Activated CD4-positive, alpha-beta T cell treated with anti-CD3 and anti-CD28 coated beads, Interleukin-2, amount 10 ng/mL, durations not matched to agents 7 days and 5 days (primary cell): ENCODE data around the gene SLAMF8. TPM values are rescaled to one million over a fixed set of nuclear protein-coding genes. Genes with fewer than 3 reads are reported as not detected.

Experiments used
- CTCF ChIA-PET: fragments of 350-600 bp; sonication (Branson Sonifier 250); formaldehyde crosslinking; loops from one replicate; lab custom pipeline; 2021; ENCODE audit warnings: antibody characterized with exemption; lab: Charles Lee
- POLR2A ChIA-PET: fragments of 350-600 bp; sonication (Branson Sonifier 250); formaldehyde crosslinking; loops from one replicate; lab custom pipeline; 2021; ENCODE audit warnings: antibody characterized with exemption; lab: Charles Lee
- DNase-seq: peaks from one replicate; pipeline ENCODE4 v3.0.0-alpha.2; 2020
- H3K27ac Mint-ChIP-seq: one replicate; pipeline ENCODE4 v1.8.0; 2021; ENCODE audit warnings: mild to moderate bottlenecking, moderate library complexity, mixed read lengths
- H3K27me3 Mint-ChIP-seq: one replicate; pipeline ENCODE4 v1.8.0; 2021; ENCODE audit warnings: mixed read lengths
- H3K36me3 Mint-ChIP-seq: one replicate; pipeline ENCODE4 v1.8.0; 2021; ENCODE audit warnings: low read depth, mixed read lengths
- H3K4me1 Mint-ChIP-seq: one replicate; pipeline ENCODE4 v1.8.0; 2021; ENCODE audit warnings: mixed read lengths
- H3K4me3 Mint-ChIP-seq: one replicate; pipeline ENCODE4 v1.8.0; 2021; ENCODE audit warnings: mild to moderate bottlenecking, moderate library complexity, mixed read lengths
- H3K9me3 Mint-ChIP-seq: one replicate; pipeline ENCODE4 v1.8.0; 2021; ENCODE audit warnings: mixed read lengths
- total RNA-seq, 2 experiments: library from RNA; stranded (reverse); gene quantifications; one replicate each; pipeline ENCODE4 v1.2.3, GENCODE V29; 2021

SLAMF8 gene
- total RNA-seq = under 1 TPM; 0.47 to 0.89 TPM

DNA sequence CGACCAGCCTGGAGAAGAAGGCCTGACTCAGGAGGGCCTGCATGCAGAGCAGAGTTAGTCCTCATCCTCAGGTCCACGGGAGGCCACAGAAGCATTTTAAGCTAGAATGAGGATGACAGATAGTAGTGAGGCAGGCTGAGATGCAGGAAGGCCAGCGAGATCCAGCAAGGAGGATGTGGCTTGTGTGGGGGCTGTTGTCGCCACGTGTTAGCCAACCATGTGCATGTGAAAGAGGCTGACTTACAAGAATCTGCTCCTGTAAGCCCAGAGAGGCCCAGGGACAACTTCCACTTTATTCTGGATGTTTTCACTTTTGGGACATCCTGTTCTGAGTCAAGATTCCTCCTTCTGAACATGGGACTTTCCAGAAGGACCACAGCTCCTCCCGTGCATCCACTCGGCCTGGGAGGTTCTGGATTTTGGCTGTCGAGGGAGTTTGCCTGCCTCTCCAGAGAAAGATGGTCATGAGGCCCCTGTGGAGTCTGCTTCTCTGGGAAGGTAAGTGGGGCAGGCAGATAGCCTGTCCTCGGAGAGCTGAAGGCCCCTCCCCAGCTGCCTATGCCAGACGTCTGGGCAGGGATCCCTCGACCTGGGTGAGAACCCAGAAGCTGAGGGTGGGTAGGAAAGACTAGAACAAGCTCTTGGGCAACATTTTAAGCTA, at the start of gene SLAMF8:
TSS of gene SLAMF8 (plus strand) at position 433 of the 661 bp plus-strand sequence. CDS start at position 459, 26 bp downstream.
- Mint-ChIP-seq H3K27ac (peak within 1 kb of the TSS; percentile 75), H3K27me3 (peaks cover 38% of the 10 kb centered on the region), H3K9me3 (peaks cover 16% of the 10 kb centered on the region), H3K4me3 (peak within 1 kb of the TSS; percentile 14), H3K4me1 (peaks cover 55% of the 10 kb centered on the region), H3K36me3 (peaks cover 22% of the 10 kb centered on the region)
- peak; percentile 77 for DNase-seq
- ChIA-PET POLR2A (no interaction called here), CTCF (interaction anchor here (0.6 to 2.2 kb wide), 6 partner anchors 9 to 914 kb away, joined by 3 to 7 read pairs (median 4); no protein-coding TSS in a partner anchor)

GRCh38 chr1:159778266-159778665, 48.4 kb upstream of the SLAMF8 start:
- ChIA-PET CTCF (interaction anchor here (0.9 to 1.3 kb wide), 3 partner anchors 21 to 111 kb away, joined by 3 read pairs; no protein-coding TSS in a partner anchor), POLR2A (no interaction called here)
- Mint-ChIP-seq H3K27me3 (peaks cover 10% of the 10 kb centered on the region), H3K4me1 (peaks cover 15% of the 10 kb centered on the region), H3K4me3 (no peak overlapping the region), H3K27ac (no peak overlapping the region), H3K9me3 (no peaks in the 10 kb centered on the region), H3K36me3 (no peaks in the 10 kb centered on the region)
- DNase-seq = no peak

GRCh38 chr1:159779403-159779851, 47.2 kb upstream of the SLAMF8 start:
- Mint-ChIP-seq H3K4me3 (peak overlapping the region; percentile 9), H3K27ac (no peak overlapping the region), H3K9me3 (no peaks in the 10 kb centered on the region), H3K27me3 (peaks cover 8% of the 10 kb centered on the region), H3K4me1 (peaks cover 22% of the 10 kb centered on the region), H3K36me3 (no peaks in the 10 kb centered on the region)
- ChIA-PET CTCF (interaction anchor here (1.3 kb wide), 1 partner anchor 106 kb away, joined by 3 read pairs; no protein-coding TSS in a partner anchor), POLR2A (no interaction called here)
- no peak for DNase-seq

DNA sequence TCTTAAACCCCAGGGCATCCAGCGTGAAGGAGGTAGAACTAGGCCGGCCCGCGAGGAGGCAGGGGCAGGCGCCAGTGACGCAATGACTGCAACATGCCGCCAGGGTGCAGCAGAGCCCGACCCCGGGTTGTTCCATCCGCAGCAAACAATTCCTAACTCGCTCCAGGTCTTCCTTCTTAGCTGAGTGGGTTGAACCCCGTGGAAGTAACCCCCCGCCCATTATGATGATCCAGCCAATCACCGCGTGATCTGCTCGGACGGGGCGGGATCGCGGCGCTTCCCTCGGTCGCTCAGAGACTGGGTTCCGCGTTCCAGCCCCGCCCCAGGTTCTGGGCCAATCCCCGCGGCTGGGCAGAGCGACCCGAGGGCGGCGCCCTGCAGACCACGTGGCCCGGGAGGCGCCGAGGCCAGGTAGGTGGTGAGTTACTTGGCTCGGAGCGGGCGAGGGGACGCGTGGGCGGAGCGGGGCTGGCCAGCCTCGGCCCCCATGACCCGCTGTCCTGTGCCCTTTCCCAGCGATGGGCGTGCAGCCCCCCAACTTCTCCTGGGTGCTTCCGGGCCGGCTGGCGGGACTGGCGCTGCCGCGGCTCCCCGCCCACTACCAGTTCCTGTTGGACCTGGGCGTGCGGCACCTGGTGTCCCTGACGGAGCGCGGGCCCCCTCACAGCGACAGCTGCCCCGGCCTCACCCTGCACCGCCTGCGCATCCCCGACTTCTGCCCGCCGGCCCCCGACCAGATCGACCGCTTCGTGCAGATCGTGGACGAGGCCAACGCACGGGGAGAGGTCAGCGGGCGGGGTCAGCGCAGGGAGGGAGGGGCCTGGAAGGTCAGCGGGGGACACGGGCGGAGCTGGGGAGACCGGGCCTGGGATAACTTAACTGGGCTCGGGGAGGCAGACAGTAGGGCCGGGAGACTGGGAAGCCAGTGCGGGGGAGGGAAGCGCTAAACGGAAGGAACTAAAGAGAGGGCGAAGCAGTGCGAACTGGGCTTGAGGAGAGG, 45.8 kb upstream of the SLAMF8 start, which contains the start of gene DUSP23:
TSS of gene DUSP23 (plus strand) at position 380 of the 1,000 bp plus-strand sequence. CDS start at position 519, 139 bp downstream.
- peak; percentile 96 for DNase-seq
- Mint-ChIP-seq H3K27ac (peak within 1 kb of the TSS; percentile 41), H3K9me3 (no peaks in the 10 kb centered on the region), H3K4me3 (peak within 1 kb of the TSS; percentile 75), H3K4me1 (peaks cover 30% of the 10 kb centered on the region), H3K36me3 (no peaks in the 10 kb centered on the region), H3K27me3 (peaks cover 8% of the 10 kb centered on the region)
- CTCF ChIA-PET = interaction anchor here (0.6 to 1.6 kb wide), 15 partner anchors 9 to 227 kb away, joined by 3 to 12 read pairs (median 3); partner anchors contain the start of gene FCRL6
- POLR2A ChIA-PET = no interaction called here

- Mint-ChIP-seq H3K36me3 (no peaks in the 10 kb centered on the region), H3K27ac (no peak overlapping the region), H3K27me3 (peaks cover 8% of the 10 kb centered on the region), H3K4me1 (peaks cover 30% of the 10 kb centered on the region), H3K9me3 (no peaks in the 10 kb centered on the region), H3K4me3 (peak overlapping the region; percentile 75)
- ChIA-PET POLR2A (no interaction called here), CTCF (interaction anchor here (1.6 kb wide), 1 partner anchor 8 kb away, joined by 4 read pairs; no protein-coding TSS in a partner anchor)
- DNase-seq = no peak
Measured at GRCh38 chr1:159781992-159782391, 44.7 kb upstream of the SLAMF8 start.

DNA sequence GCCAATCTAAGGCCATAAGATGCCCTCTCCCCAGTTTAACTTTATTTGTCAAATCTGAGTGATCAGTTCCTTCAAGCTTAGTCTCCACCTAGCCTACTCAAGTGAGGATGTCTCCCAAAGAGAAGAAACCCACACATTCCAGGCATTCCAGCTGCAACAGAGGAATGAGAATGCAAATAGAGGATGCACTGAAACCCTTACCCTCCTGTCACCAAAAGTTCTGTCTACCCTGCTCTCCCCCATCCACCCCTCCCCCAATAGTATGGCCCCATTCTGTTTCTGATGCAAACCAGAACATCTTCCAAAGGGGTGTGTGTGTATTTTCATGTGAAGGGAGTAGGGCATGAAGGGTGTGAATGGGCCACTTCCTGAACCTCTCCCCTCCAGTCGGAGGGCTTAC, 42.9 kb upstream of the SLAMF8 start:
- peaks cover 30% of the 10 kb centered on the region for H3K4me1 Mint-ChIP-seq
- H3K36me3 Mint-ChIP-seq = no peaks in the 10 kb centered on the region
- DNase-seq = no peak
- no peak overlapping the region for H3K4me3 Mint-ChIP-seq
- H3K9me3 Mint-ChIP-seq = no peaks in the 10 kb centered on the region
- no peaks in the 10 kb centered on the region for H3K27me3 Mint-ChIP-seq
- CTCF ChIA-PET = no interaction called here
- H3K27ac Mint-ChIP-seq = no peak overlapping the region
- POLR2A ChIA-PET = no interaction called here

DNA sequence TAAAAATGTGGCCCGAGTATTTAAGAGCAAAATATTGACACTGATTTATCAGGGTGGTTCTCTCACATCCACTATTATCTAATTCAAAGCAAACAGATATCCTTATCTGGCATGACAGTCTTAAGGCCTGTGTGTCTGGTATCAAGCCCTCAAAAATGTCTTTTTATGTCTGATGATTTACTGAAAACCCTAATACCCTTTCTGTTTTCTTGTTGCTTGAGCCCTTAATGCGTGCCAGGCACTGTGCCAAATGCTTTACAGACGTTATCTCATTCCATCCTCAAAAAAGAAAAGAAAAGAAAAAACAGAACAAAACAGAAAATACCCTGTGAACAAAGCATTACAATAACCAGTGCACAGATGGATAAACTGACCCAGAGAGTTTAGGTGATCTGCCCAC, 40.2 kb upstream of the SLAMF8 start:
- H3K4me3 Mint-ChIP-seq = no peak overlapping the region
- peaks cover 6% of the 10 kb centered on the region for H3K27me3 Mint-ChIP-seq
- ChIA-PET CTCF (interaction anchor here (0.6 kb wide), 1 partner anchor 119 kb away, joined by 3 read pairs; no protein-coding TSS in a partner anchor), POLR2A (no interaction called here)
- H3K4me1 Mint-ChIP-seq = peaks cover 20% of the 10 kb centered on the region
- no peak for DNase-seq
- H3K9me3 Mint-ChIP-seq = no peaks in the 10 kb centered on the region
- H3K27ac Mint-ChIP-seq = no peak overlapping the region
- H3K36me3 Mint-ChIP-seq = no peaks in the 10 kb centered on the region

DNA sequence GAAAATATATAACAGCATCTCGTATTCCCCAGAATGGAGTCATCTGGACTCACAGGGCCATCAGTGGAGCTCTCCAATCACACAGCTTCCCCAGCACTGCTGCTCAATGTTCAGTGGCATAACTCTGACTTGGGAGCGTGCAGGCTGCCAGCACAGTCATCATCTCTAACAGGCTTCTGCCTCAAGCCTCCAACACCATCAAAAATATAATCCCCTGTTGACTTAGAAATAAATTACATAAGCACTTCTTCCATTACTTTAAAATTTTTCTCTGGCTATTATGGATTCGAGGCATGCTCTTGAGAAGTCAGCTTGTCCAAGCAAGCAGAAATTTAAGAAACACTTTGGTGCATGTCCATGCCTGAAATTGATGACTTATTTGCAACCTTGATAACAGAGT, 39.7 kb upstream of the SLAMF8 start:
- Mint-ChIP-seq H3K27ac (no peak overlapping the region), H3K4me3 (no peak overlapping the region), H3K9me3 (no peaks in the 10 kb centered on the region), H3K36me3 (no peaks in the 10 kb centered on the region), H3K4me1 (peaks cover 16% of the 10 kb centered on the region), H3K27me3 (peaks cover 11% of the 10 kb centered on the region)
- DNase-seq = no peak
- ChIA-PET POLR2A (no interaction called here), CTCF (interaction anchor here (0.6 kb wide), 1 partner anchor 118 kb away, joined by 3 read pairs; no protein-coding TSS in a partner anchor)

DNA sequence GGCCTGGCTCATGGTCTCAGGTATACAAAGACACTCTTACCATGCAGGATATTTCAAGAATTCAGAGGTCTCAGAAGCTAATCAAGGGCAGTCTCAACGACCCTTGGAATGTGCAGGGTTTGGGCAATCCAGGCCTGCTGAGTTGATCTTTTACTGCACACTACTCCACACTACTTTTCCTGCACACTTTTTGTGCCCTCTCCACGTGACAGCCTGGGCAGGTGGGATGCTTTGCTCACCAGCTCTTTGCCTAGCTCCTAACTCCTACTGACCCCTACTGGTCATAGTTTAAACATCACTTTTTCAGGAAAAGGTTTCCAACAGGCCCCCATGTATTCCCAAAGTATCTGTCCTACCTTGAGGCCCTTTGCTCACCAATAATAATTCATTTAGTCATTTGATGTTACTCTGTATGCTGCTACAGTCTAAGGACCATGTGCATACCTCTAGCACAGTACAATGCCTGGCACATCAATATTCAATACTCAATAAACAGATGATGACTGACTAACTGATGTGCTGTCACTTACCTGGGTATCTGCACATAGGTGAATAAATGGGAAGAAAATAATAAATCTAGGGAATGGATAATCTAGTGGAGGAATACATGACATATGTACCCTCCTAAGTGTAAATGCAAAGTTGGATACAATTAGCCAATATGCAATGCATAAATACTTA, 36.3 kb upstream of the SLAMF8 start:
- Mint-ChIP-seq H3K4me1 (peaks cover 4% of the 10 kb centered on the region), H3K27ac (no peak overlapping the region)

DNA sequence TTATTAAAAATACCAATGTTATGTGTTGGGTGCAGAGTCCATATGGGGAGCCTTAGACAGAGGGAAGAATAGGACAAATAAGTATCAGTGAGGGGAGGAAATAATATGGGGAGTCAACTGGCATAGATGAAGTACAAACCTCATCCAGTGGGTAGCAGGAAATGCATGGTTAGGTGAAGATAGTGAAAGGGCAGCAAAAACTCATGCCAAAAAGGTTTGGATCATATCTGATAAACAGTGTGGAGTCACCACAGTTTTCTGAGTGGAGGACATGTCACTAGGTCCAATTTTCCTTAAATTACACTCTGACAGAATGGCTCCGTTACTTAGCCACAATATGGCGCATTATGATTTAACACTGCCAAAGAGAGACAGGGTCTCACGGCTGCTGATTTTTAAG, 35.6 kb upstream of the SLAMF8 start:
- CTCF ChIA-PET = no interaction called here
- POLR2A ChIA-PET = no interaction called here
- no peak for DNase-seq

More for the DNA sequence above, 36.3 kb upstream of the SLAMF8 start:
- Mint-ChIP-seq H3K9me3 (no peaks in the 10 kb centered on the region), H3K4me3 (no peak overlapping the region), H3K27me3 (peaks cover 21% of the 10 kb centered on the region), H3K36me3 (no peaks in the 10 kb centered on the region)
- ChIA-PET CTCF (interaction anchor here (1.0 to 2.9 kb wide), 3 partner anchors 9 to 11 kb away, joined by 4 to 15 read pairs (median 4); partner anchors contain the start of genes DUSP23 and FCRL6), POLR2A (no interaction called here)
- DNase-seq = no peak

GRCh38 chr1:159791461-159791860, 35.2 kb upstream of the SLAMF8 start:
- H3K27me3 Mint-ChIP-seq = peaks cover 23% of the 10 kb centered on the region
- no peaks in the 10 kb centered on the region for H3K36me3 Mint-ChIP-seq
- no peaks in the 10 kb centered on the region for H3K9me3 Mint-ChIP-seq
- no peaks in the 10 kb centered on the region for H3K4me1 Mint-ChIP-seq
- no peak overlapping the region for H3K27ac Mint-ChIP-seq
- CTCF ChIA-PET = no interaction called here
- POLR2A ChIA-PET = no interaction called here
- H3K4me3 Mint-ChIP-seq = no peak overlapping the region
- DNase-seq = no peak

More for the DNA sequence above, 35.6 kb upstream of the SLAMF8 start:
- H3K4me3 Mint-ChIP-seq = no peak overlapping the region
- H3K27ac Mint-ChIP-seq = no peak overlapping the region
- H3K27me3 Mint-ChIP-seq = peaks cover 21% of the 10 kb centered on the region
- no peaks in the 10 kb centered on the region for H3K36me3 Mint-ChIP-seq
- no peaks in the 10 kb centered on the region for H3K4me1 Mint-ChIP-seq
- no peaks in the 10 kb centered on the region for H3K9me3 Mint-ChIP-seq

GRCh38 chr1:159795534-159795933, 31.1 kb upstream of the SLAMF8 start:
- Mint-ChIP-seq H3K36me3 (no peaks in the 10 kb centered on the region), H3K9me3 (no peaks in the 10 kb centered on the region), H3K4me3 (no peak overlapping the region), H3K27ac (no peak overlapping the region), H3K4me1 (peaks cover 9% of the 10 kb centered on the region), H3K27me3 (peaks cover 40% of the 10 kb centered on the region)
- POLR2A ChIA-PET = no interaction called here
- DNase-seq = no peak
- CTCF ChIA-PET = interaction anchor here (0.9 kb wide), 1 partner anchor 9 kb away, joined by 3 read pairs; no protein-coding TSS in a partner anchor
